GM19395 (cell line): Measurements from ENCODE around the gene BMERB1.
"Not testable (repeated sequence)": the region's sequence is repeated elsewhere in the genome, so short reads cannot be mapped to it uniquely, and the experiment has no call there.

ENCODE experiments used
- ATAC-seq: cut with Tn5 transposase; IDR thresholded peaks from one replicate; pipeline ENCODE4 v1.9.1; 2021; ENCODE audit warnings: mild to moderate bottlenecking, moderate library complexity; ENCODE audit not compliant: unreplicated experiment

The BMERB1 gene

DNA sequence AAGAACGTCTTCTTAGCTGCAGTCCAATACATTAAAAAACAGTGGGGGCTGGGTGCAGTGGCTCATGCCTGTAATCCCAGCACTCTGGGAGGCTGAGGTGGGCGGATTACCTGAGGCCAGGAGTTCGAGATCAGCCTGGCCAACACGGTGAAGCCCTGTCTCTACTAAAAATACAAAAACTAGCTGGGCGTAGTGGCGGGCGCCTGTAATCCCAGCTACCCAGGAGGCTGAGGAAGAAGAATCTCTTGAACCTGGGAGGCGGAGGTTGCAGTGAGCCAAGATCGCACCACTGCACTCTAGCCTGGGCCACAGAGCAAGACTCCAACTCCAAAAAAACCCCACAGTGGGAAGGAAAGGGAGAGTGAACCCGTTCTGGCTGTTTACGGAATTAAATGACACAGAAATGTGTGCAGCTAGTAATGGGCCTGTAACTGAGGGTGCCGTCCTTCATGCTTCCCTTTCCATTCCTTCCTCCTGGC is 172.9 kb downstream of the BMERB1 start:
- not testable (repeated sequence) for ATAC-seq

DNA sequence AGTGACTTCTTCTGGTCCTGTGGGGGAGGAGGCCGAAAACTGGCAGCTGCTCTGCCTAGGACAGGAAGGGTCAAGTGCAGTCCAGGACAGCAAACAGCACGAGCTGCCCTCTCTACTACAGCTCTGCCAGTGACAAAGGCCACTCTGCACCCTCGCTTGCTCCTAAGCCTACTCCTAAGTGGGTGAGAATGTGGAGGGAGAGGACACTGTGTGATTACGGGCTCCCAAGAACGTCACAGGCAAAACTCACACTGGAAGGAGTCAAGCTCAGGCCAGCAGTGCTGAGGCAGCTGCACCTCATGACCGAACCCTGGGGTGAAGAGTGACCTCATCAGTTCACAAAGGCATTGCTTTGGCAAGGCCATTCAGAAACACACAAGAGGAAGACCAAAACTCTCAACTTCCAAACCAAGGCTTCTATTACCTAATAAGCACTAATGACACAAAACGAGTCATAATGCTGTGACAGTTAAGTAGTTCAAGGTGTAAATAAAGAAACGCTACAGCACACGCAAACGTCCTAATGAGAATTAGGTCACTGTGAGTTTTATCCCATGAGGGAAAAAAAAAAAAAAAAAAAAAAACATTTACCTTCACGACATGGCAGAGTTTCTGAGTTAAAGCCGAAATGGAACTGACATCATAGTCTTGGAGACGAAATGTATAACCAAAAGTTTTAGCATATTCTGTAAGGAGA is 173.5 kb downstream of the BMERB1 start:
- ATAC-seq: no peak

DNA sequence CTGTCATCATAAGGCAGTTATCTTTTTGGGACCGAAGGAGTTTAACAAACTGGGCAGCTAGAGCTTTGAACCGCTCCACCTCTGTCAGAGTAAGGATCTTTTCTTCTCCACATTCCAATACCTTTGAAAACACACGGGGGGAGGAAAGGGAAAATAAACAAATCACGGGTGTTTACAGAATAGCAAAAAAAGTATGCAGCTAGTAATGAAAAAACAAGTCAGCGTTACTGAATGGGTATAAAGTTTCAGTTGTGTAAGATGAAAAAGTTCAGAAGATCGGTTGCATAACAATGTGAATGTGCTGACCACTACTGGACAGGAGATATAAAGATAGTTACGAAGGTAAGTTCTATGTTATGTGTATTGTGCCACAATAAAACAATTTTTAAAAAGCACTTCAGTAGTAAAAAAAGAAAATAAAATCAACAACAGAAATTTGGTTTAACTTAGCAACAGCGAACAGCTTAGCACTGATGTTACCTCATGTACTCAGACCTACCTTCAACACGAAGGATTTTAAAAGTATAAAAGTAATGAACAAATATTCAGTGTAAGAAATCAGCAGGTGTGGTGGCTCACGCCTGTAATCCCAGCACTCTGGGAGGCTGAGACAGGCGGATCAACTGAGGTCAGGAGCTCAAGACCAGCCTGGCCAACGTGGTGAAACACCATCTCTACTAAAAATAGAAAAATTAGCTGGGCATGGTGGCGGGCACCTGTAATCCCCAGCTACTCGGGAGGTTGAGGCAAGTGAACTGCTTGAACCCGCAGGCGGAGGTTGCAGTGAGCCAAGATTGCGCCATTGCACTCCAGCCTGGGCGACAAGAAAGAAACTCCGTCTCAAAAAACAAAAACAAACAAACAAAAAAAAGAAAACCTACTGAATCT is 174.3 kb downstream of the BMERB1 start:
- no peak for ATAC-seq

DNA sequence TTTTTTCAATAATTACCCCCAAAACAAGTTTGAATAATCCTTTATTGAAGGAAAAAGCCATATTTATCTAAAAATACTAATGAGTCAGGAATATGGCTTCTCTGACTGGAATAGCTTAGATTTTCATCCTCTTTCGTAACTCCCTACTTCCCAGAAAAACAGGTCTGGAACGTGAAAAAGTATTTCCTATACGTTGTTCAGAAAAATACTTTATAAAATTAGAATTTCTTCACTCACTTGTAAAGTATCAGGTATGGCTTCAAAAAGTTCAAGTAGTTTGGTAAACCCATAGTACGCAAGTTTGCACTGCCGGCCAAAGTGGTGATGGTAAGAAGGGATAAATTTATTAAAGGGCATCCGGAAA is 174.9 kb downstream of the BMERB1 start:
- ATAC-seq: no peak

DNA sequence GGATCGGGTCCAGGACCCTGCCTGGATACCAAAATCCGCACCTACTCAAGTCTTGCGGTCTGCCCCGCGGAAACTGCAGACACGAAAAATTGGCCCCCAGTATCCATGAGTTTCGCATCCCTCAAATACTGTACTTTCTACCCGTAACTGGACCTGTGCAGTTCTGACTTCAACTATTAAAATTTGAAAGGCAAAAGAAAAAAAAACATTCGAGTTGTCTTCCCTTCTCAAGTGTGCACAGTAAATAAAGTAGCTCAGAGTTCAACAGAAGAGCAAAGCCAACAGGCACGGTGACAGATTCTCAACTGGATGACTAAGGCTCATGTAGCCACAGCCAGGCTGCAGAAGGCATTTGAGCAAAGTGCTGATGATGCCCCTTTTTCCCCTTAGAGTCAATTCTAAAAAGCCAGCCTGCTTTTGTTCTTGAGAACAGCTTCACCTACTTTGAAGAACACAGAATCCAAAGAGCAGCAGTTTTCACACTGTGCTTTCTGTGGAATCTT is 176.0 kb downstream of the BMERB1 start:
- ATAC-seq: no peak

DNA sequence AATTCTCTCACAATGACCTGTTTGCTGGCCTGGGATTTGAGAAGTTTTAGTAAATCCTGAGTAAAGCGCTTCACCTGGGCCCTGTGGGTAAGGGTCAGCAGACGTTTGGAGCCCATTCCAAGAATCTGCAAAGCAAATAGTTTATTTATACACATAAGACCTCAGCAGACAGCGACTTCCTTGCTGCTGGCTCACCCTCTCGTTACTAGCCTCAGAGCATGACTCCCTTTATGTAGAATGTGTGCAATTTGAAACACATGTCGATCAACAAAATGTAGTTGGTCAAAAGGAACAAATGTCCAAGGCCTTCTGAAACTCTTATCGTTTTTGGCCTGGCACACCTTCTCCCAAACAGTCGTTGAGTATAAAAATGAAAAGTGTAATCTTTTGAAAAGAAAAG is 177.2 kb downstream of the BMERB1 start:
- no peak for ATAC-seq

DNA sequence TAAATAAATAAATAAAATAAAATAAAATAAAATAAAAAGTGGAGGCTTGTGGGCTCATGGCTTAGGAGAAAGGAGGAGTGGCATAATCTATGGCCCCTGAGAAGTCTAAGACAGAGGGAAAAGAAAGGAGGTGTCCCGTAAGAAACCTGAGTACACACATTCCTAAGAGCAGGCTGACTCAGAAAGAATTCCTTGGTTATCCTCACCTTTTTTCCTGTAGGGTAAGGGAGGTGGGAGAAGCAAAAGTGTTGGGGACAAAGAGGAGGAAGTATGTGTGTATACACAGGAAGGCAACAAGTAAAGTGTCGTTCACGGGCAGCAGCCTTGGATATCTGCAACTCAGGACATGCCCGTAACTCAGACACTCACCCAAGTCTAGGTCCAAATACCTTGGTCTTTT is 179.3 kb downstream of the BMERB1 start:
- ATAC-seq: no peak

DNA sequence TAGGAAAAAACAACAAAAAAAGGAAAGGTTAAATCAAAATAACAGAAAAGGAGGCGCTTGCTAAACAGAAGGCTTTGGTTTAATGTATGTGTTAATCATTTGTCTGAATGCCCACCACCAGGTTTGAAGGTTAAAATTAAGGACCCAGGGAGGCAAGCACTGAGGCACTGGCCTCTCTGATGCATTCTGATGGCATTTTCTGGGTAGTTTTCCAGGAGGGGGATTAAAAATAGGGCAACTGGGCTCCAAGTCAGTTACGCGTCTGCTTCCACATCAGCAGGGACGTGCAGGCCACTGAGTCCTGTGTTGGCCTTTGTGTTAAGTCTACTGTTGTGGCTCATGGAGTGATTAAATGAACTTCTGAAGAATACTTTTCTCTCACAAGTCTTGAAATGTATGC is 181.6 kb downstream of the BMERB1 start:
- no peak for ATAC-seq

DNA sequence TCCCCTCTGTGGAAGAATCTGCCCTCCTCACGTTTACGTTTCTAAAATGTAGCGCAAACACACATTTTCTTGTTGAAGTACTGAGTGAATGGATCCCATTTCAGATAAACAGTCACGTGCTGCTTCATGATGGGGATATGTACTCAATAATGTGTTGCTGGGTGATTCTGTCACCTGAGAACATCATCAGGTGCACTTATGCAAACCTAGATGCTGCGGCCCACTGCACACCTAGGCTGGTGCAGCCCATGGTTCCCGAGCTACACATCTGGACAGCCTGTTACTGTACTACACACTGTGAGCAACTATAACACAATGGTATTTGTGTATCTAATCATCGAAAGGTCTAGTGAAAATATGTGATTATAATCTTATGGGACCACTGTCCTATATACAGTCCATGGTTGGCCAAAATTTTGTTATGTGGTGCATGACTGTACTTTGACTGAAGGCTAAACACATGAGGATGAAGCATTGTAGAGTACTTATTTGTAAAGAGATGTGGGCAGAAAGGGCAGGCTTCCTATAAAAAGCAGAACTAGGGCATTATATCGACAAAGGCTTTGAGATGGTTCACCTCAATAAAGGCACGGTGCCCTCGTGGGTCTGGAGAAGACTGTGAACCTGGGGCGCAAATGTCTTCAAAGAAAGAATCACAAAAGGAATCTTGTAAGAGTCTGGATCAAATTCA is 182.2 kb downstream of the BMERB1 start:
- ATAC-seq: no peak

DNA sequence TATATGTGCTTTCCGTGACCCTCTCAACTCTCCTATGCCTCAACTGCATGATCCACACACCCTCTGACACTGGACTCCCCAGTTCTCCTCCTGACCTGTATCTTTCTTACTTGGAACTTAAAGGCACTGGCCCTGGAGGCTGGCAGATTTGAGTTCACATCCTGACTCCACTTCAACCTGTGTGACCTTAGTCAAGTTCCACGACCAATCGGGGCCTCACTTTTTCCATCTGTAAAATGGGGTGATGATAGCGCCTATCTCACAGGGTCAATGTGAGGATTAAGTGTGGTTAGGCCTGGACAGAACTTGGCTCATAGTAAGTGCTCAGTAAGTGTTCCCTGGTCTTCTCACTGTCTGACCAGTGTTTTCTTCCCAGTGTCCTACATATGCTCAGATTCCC is 183.5 kb downstream of the BMERB1 start:
- no peak for ATAC-seq

DNA sequence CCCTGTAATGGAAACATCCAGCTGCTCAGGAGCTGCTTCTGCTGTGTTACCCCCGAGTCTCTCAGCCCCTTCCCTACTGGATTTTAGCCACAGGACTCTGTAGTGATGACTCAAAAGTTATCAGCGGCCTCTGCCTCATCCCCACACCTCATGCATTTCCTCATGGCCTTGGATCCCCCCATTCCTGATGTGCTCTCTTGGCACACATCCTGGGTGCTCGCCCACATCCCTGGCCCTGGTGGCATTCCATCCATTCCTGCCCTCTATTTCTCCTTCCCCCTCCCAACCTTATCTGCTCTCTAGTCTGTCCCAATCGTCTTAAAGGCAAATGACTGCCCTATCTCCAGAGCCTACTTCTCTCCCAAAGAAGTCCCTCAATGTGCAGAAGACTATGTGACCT is 184.0 kb downstream of the BMERB1 start:
- ATAC-seq: no peak

DNA sequence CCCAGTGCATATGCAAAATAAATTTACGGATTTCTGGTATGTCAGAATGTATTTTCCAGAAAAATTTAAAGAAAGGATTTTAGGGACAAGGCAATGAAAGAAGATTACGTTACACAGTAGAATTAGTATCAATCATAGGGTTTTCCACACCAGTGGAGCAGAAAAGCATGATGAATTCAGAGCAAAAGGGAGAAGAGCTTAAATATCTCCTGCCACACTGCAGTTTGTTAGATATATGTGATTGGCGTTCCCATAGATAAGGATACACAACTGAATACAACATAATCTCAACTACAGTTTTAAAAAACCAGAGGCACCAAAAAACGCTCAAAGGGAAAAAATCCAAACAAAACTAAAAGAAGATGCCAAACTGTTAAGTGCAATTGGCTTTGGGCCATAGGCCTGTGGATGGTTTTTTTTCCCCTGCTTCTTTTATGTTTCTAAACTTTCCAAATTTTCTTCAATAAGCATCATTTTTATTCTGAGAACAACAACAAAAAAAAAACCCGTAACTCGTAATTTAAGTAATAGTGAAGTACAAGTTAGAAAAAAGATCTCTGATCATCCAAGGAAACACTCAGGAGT is 186.3 kb downstream of the BMERB1 start:
- no peak for ATAC-seq

DNA sequence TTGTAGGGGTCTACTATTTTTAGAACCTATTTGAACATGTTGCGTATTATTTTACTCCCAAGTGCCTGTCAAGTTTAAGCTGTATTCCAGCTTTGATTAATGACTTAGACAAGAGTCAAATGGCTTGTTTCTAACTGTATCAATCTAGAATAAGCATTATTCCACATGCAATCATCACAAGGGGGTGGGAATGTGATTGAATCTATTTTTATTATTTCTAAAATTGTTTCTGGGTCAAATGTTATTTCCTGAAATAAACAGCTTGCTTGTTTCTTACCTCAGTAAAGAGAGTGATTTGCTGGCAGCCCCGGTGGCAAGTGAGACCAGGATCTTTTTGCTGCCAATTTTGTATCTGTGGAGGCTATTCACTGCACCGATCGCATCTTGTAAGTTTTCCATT is 187.1 kb downstream of the BMERB1 start:
- ATAC-seq: no peak

DNA sequence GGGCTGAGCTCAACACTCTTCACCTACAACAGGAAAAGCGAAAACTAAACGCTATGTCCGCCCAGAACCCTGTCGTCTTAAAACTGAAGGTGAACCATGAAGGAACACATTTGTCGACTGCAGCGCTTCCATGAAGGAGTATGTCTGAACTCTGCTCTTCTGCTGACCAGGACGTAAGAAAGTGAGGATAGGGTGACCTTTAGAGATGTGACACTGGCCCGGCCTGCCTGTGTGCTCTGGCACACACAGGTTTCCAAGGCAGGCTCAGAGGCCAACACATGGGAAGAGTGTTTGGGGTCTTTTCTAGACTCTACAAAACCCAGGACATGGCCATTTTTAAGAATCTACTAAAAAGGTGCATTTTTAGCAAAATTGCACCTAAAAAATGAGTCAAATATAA is 187.5 kb downstream of the BMERB1 start:
- ATAC-seq: no peak

DNA sequence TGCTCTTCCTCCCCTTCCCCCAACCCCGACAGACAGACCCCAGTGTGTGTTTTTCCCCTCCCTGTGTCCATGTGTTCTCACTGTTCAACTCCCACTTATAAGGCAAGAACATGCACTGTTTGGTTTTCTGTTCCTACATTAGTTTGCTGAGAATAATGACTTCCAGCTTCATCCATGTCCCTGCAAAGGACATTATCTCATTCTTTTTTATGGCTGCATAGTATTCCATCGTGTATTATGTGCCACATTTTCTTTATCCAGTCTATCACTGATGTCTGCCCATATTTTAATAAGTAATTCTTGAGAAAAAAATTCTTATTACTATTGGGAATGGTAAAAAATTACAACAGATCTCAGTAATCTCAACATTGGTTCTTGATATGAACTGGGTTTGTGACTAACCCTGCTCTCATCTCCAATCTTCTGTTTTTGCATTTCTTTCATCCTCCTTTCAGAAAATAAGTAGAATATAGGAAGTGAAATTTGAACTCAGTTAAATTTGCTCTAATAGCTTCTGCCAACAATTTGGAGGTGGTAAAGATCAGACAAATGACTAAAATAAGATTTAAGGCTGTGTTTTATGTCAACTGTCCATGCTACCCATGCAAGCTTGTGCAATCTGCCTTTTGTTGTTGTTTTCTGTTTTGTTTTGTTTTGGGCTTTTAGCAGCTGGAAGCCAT is 197.5 kb downstream of the BMERB1 start:
- ATAC-seq: no peak

DNA sequence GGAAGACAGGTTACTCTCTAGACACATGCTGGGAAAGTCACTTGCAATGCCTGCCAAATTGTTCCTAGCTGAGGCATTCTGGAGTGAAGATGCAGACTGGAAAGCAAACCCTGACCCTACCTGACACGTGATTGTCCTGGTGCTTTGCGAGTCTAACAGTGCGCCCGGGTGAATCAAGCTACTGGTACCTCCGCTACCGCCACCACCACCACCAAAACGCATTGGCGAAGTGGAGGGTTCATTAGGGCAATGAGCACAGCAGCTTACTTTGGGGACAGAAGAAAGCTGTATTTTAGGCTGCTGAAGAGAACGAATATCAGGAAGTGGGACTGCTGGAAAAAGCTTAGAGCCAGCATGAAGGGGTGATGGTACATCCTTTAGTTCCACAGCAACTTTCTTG is 201.5 kb downstream of the BMERB1 start:
- no peak for ATAC-seq

DNA sequence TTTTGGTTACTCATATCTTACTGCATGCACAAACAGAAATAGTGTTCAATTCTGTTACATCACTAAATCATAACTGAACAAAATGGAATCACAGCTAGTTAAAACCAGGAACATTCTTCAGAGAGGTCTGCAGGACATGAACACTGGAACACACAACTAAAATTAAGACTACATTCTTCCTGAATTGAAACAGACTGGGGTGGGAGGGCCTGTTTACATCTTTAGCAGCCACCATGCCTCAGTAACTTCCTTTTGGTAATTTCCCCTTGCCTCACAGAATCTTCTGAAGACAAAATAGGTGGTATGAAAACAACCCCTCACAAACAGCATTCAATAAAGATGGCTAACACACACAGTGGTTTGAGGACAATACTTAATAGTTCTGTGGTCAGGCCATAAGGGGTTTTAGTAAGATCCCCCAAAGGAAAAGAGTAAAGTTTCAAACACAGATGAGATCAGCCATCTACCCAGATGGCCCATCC is 202.0 kb downstream of the BMERB1 start:
- no peak for ATAC-seq
